ENCODE data around the gene SUFU.
A peak's percentile ranks its signal among the peaks of the same experiment; 100 is the strongest.

The SUFU gene

DNA sequence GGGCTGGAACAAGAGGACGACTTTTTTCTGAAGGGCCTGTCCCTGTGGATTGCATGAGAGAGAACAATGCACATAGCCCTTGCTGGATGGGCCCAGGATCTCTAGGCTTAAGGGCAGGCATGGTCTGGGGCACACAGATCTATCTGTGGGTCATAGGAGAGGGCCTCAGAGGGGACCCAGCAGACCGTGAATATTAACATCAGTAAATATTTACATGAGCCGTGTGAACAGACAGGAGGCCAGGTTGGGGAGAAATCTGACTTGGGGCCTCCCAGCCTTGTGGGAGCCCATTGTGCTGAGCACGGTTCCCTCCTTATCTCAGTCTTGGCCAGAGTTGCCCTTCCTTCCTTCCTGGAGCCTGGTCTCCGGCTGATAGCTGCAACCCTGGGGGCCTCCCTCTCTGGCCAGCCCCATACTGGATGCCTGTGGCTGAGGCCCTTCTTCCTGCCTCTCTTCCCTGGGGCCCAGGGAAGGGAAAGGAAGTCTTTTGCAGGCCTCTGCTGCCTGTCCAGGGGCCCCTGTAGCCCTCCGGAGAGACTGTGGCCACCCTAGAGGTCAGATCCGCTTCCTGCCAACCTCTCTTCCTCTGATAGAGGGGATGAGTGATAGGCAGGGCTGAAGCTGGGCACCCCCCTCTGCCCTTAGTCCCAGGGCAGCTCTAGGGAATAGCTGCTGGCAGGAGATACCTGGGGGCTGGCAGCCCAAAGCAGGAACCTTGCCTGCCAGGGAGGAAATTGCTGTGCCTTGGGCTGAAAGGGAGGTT, 96.0 kb downstream of the SUFU start:
- DNase-seq (ENCODE audit: low read depth): peak; percentile 45

GRCh38 chr10:102600816-102601215, 97.0 kb downstream of the SUFU start:
- no peak overlapping the region for H3K4me3 ChIP-seq (ENCODE audit: low read depth, low read length)
- no peak for DNase-seq (ENCODE audit: low read depth)
- TF ChIP-seq CTCF (conservative IDR thresholded peaks at IDR 0.05; ENCODE audit: low read depth, low read length): no peak

More for the DNA sequence above, 96.0 kb downstream of the SUFU start:
- TF ChIP-seq CTCF (conservative IDR thresholded peaks at IDR 0.05; ENCODE audit: low read depth, low read length): no peak
- H3K4me3 ChIP-seq (ENCODE audit: low read depth, low read length): no peak overlapping the region

- DNase-seq (ENCODE audit: low read depth): no peak
- no peak overlapping the region for H3K4me3 ChIP-seq (ENCODE audit: low read depth, low read length)
- TF ChIP-seq CTCF (conservative IDR thresholded peaks at IDR 0.05; ENCODE audit: low read depth, low read length): no peak
These were observed 97.9 kb downstream of the SUFU start for GRCh38 chr10:102601639-102602038.

- no peak for TF ChIP-seq CTCF (conservative IDR thresholded peaks at IDR 0.05; ENCODE audit: low read depth, low read length)
- H3K4me3 ChIP-seq (ENCODE audit: low read depth, low read length): no peak overlapping the region
- peak; percentile 47 for DNase-seq (ENCODE audit: low read depth)
These were observed 98.7 kb downstream of the SUFU start for GRCh38 chr10:102602272-102603045.

GRCh38 chr10:102603946-102604345, 100.2 kb downstream of the SUFU start:
- H3K4me3 ChIP-seq (ENCODE audit: low read depth, low read length): no peak overlapping the region
- TF ChIP-seq CTCF (conservative IDR thresholded peaks at IDR 0.05; ENCODE audit: low read depth, low read length): no peak
- peak; percentile 37 for DNase-seq (ENCODE audit: low read depth)

- DNase-seq (ENCODE audit: low read depth): peak; percentile 71
- no peak overlapping the region for H3K4me3 ChIP-seq (ENCODE audit: low read depth, low read length)
- TF ChIP-seq CTCF (conservative IDR thresholded peaks at IDR 0.05; ENCODE audit: low read depth, low read length): peak; percentile 12
These were observed 100.7 kb downstream of the SUFU start for GRCh38 chr10:102604439-102604841.
